Smooth muscle cell (in vitro differentiated cells): Measurements from ENCODE around the gene INSR. TPM values are rescaled to one million over a fixed set of nuclear protein-coding genes. Genes with fewer than 3 reads are reported as not detected.

ENCODE experiments used
- DNase-seq: peaks from one replicate; lab custom pipeline; 2025; ENCODE audit not compliant: unreplicated experiment; lab: John Stamatoyannopoulos, UW
- H2AFZ ChIP-seq: fragments of 200-600 bp; sonication (generic); 2 replicates; pipeline ENCODE4 v1.6.0; 2016; ENCODE audit warnings: antibody characterized with exemption, low read depth, mild to moderate bottlenecking
- H3F3A ChIP-seq: fragments of 200-600 bp; sonication (generic); 2 replicates; pipeline ENCODE4 v1.6.0; 2017; ENCODE audit warnings: antibody characterized with exemption, low read depth
- H3K27ac ChIP-seq: fragments of 200-600 bp; sonication (generic); 2 replicates; pipeline ENCODE4 v1.5.1; 2016; ENCODE audit warnings: low read depth, mild to moderate bottlenecking
- H3K27me3 ChIP-seq: fragments of 200-600 bp; sonication (generic); 2 replicates; pipeline ENCODE4 v1.6.1; 2016; ENCODE audit warnings: low read depth, mild to moderate bottlenecking
- H3K36me3 ChIP-seq: fragments of 200-600 bp; sonication (generic); 2 replicates; pipeline ENCODE4 v1.5.1; 2016; ENCODE audit warnings: low read depth
- H3K4me1 ChIP-seq: fragments of 200-600 bp; sonication (generic); 2 replicates; pipeline ENCODE4 v1.5.1; 2016; ENCODE audit warnings: low read depth
- H3K4me2 ChIP-seq: fragments of 200-600 bp; sonication (generic); 2 replicates; pipeline ENCODE4 v1.6.0; 2016; ENCODE audit warnings: mild to moderate bottlenecking
- H3K4me3 ChIP-seq: fragments of 200-600 bp; sonication (generic); 2 replicates; pipeline ENCODE4 v1.5.1; 2016; ENCODE audit warnings: mild to moderate bottlenecking
- H3K79me2 ChIP-seq: fragments of 200-600 bp; sonication (generic); 2 replicates; pipeline ENCODE4 v1.6.0; 2016; ENCODE audit warnings: low read depth, mild to moderate bottlenecking
- H3K9ac ChIP-seq: fragments of 200-600 bp; sonication (generic); 2 replicates; pipeline ENCODE4 v1.6.0; 2016; ENCODE audit warnings: low read depth
- H3K9me3 ChIP-seq: fragments of 200-600 bp; sonication (generic); replicated peaks from 2 replicates; pipeline ENCODE4 v1.5.1; 2016; ENCODE audit warnings: low read depth
- H4K20me1 ChIP-seq: fragments of 200-600 bp; sonication (generic); 2 replicates; pipeline ENCODE4 v1.6.0; 2016; ENCODE audit warnings: low read depth
- WGBS: methylation state at CpG from one replicate; pipeline ENCODE4 v1.1.7; 2016; ENCODE audit warnings: low lambda C conversion rate; 5-methylcytosine and 5-hydroxymethylcytosine counted together
- polyA plus RNA-seq: library from polyadenylated mRNA; unstranded; fragments of >200 nt; fragmentation: Nextera tagmentation; extraction: Ambion mirVana; gene quantifications from 2 replicates; pipeline ENCODE4 v1.2.1, GENCODE V29; 2016
- total RNA-seq: library from RNA; depleted of rRNA; stranded (reverse); fragments of >200 nt; gene quantifications from 2 replicates; pipeline ENCODE4 v1.2.3, GENCODE V29; 2014
- TF ChIP-seq, protein P1 (sequence below): fragments of 200-600 bp; sonication (generic); IDR thresholded peaks from 2 replicates; pipeline ENCODE4 v1.5.1; 2017; ENCODE audit warnings: borderline replicate concordance, mild to moderate bottlenecking, antibody characterized with exemption; ENCODE audit not compliant: insufficient read depth, poor library complexity, severe bottlenecking

INSR gene
- total and polyA plus RNA-seq, 2 experiments from 2014 or later, result 2.8 to 12.7 TPM

DNA sequence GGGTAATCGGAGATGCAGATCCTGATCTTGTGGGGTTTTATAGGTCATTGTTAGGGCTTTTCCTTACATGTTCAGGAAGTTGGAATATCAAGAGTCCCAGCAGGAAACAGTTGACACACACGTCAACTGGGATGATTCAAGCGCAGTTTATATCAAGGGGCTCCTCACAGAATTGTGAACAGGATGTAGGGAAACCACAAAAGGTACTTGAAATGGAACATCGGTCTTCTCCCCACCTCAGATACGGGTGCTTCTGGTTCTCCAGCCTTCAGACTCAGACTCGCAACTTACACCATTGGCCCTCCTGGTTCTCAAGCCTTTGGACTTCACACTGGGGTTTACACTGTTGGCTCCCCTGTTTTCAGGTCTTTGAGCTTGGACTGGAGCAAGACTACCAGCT, 205.2 kb downstream of the INSR start:
- no peaks in the 10 kb centered on the region for H4K20me1 ChIP-seq
- H3K4me1 ChIP-seq, result no peaks in the 10 kb centered on the region
- TF ChIP-seq, protein P1, sequence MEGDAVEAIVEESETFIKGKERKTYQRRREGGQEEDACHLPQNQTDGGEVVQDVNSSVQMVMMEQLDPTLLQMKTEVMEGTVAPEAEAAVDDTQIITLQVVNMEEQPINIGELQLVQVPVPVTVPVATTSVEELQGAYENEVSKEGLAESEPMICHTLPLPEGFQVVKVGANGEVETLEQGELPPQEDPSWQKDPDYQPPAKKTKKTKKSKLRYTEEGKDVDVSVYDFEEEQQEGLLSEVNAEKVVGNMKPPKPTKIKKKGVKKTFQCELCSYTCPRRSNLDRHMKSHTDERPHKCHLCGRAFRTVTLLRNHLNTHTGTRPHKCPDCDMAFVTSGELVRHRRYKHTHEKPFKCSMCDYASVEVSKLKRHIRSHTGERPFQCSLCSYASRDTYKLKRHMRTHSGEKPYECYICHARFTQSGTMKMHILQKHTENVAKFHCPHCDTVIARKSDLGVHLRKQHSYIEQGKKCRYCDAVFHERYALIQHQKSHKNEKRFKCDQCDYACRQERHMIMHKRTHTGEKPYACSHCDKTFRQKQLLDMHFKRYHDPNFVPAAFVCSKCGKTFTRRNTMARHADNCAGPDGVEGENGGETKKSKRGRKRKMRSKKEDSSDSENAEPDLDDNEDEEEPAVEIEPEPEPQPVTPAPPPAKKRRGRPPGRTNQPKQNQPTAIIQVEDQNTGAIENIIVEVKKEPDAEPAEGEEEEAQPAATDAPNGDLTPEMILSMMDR, result no peak
- no peak for DNase-seq
- H3K9me3 ChIP-seq, result peaks cover 27% of the 10 kb centered on the region
- WGBS, result 97% methylated on average over 6 of the region's 6 CpGs
- peaks cover 21% of the 10 kb centered on the region for H3K36me3 ChIP-seq
- H3K4me3 ChIP-seq, result no peak overlapping the region
- H3K27ac ChIP-seq, result no peak overlapping the region
- H3K9ac ChIP-seq, result no peak overlapping the region
- no peaks in the 10 kb centered on the region for H3K79me2 ChIP-seq
- H3K4me2 ChIP-seq, result no peak overlapping the region
- H2AFZ ChIP-seq, result no peak overlapping the region
- no peaks in the 10 kb centered on the region for H3K27me3 ChIP-seq
- H3F3A ChIP-seq, result no peaks in the 10 kb centered on the region

DNA sequence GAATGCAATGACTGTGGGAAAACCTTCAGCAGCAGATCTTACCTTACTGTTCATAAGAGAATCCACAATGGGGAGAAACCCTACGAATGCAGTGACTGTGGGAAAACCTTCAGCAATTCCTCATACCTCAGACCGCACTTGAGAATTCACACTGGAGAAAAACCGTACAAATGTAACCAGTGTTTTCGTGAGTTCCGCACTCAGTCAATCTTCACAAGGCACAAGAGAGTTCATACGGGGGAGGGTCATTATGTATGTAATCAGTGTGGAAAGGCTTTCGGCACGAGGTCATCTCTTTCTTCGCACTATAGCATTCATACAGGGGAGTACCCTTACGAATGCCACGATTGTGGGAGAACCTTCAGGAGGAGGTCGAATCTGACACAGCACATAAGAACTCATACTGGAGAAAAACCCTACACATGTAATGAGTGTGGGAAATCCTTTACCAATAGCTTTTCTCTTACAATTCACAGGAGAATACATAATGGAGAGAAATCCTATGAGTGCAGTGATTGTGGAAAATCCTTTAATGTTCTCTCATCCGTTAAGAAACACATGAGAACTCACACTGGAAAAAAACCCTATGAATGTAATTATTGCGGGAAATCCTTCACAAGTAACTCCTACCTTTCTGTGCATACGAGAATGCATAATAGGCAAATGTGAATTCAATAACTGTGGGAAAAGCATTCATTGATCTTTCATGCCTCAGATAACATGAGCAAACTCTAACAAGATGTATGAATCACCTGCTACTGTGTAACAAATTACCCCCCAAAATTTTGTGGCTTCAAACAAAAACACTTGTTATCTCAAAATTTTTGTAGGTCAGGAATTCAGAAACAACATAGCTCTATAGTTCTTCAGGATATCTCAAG, 210.9 kb downstream of the INSR start:
- peaks cover 75% of the 10 kb centered on the region for H3K36me3 ChIP-seq
- TF ChIP-seq, protein P1, result no peak
- H3K4me2 ChIP-seq, result no peak overlapping the region
- H3K9me3 ChIP-seq, result peaks cover 73% of the 10 kb centered on the region
- no peaks in the 10 kb centered on the region for H3K27me3 ChIP-seq
- WGBS, result 98% methylated on average over 15 of the region's 15 CpGs
- H3K79me2 ChIP-seq, result no peaks in the 10 kb centered on the region
- no peaks in the 10 kb centered on the region for H3K4me1 ChIP-seq
- no peak overlapping the region for H3K4me3 ChIP-seq
- H3F3A ChIP-seq, result peaks cover 17% of the 10 kb centered on the region
- H4K20me1 ChIP-seq, result no peaks in the 10 kb centered on the region
- no peak overlapping the region for H2AFZ ChIP-seq
- DNase-seq, result no peak
- H3K27ac ChIP-seq, result no peak overlapping the region
- no peak overlapping the region for H3K9ac ChIP-seq

DNA sequence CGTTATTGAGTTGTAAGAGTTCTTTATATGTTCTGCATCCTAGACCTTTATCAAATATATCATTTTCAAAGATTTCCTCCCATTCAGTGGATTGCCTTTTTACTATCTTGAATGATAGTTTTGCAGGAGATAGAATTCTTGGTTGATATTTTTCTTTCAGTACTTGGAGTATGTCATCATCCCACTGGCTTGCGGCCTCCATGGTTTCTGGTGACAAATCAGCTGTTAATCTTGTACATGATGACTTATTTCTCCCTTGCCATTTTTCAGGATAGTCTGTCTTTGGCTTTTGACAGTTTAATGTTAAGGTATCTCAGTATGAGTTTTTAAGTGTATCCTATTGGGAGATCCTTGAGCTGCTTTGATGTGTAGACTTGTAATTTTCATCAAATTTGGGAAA, 216.2 kb downstream of the INSR start:
- Histone ChIP-seq H3K79me2 (no peaks in the 10 kb centered on the region), H3K9ac (no peak overlapping the region), H2AFZ (no peak overlapping the region), H3K27ac (no peak overlapping the region), H3F3A (peaks cover 8% of the 10 kb centered on the region), H4K20me1 (no peaks in the 10 kb centered on the region), H3K4me2 (no peak overlapping the region), H3K9me3 (peaks cover 62% of the 10 kb centered on the region), H3K36me3 (peaks cover 80% of the 10 kb centered on the region), H3K4me1 (no peaks in the 10 kb centered on the region), H3K4me3 (no peak overlapping the region), H3K27me3 (no peaks in the 10 kb centered on the region)
- TF ChIP-seq, protein P1, result no peak
- WGBS, result 98% methylated on average over 2 of the region's 2 CpGs
- DNase-seq, result no peak
